Activated T-helper 1 cell treated with anti-CD3 and anti-CD28 coated beads, Interleukin-12 subunit alpha, Interleukin-12 subunit beta, Interleukin-2, Interleukin-4 antibody, amounts not matched to agents 30 ng/mL and 10 ng/mL and 1 ng/mL, durations not matched to agents 14 hours and 24 hours and 36 hours (primary cell): ENCODE data around the gene CD33. TPM values are rescaled to one million over a fixed set of nuclear protein-coding genes. Genes with fewer than 3 reads are reported as not detected.
"Not testable (repeated sequence)": the region's sequence is repeated elsewhere in the genome, so short reads cannot be mapped to it uniquely, and the experiment has no call there.

Source experiments
- DNase-seq: peaks from one replicate; pipeline ENCODE4 v3.0.0; 2021; ENCODE audit warnings: low spot score
- H3K27ac Mint-ChIP-seq: one replicate; pipeline ENCODE4 v1.8.0; 2021; ENCODE audit warnings: mild to moderate bottlenecking, mixed read lengths
- H3K27me3 Mint-ChIP-seq: one replicate; pipeline ENCODE4 v1.8.0; 2022; ENCODE audit warnings: mild to moderate bottlenecking, moderate library complexity, mixed read lengths; ENCODE audit not compliant: insufficient read depth
- H3K36me3 Mint-ChIP-seq: one replicate; pipeline ENCODE4 v1.8.0; 2021; ENCODE audit warnings: low read depth, mixed read lengths
- H3K4me1 Mint-ChIP-seq: one replicate; pipeline ENCODE4 v1.8.0; 2021; ENCODE audit warnings: low read depth, mixed read lengths
- H3K4me3 Mint-ChIP-seq: one replicate; pipeline ENCODE4 v1.8.0; 2021; ENCODE audit warnings: mild to moderate bottlenecking, moderate library complexity, mixed read lengths
- H3K9me3 Mint-ChIP-seq: one replicate; pipeline ENCODE4 v1.8.0; 2021; ENCODE audit warnings: mixed read lengths
- intact Hi-C: fragments of 100-400 bp; cut with micrococcal nuclease; formaldehyde crosslinking; loops from one replicate; pipeline ENCODE4 v1.15.1; 2024
- total RNA-seq: library from RNA; stranded (reverse); gene quantifications from 2 replicates; pipeline ENCODE4 v1.2.3, GENCODE V29; 2022

CD33 gene
- 6.3 and 6.8 TPM in 2 replicates for total RNA-seq

- H3K36me3 Mint-ChIP-seq, DNase-seq, intact Hi-C loops, H3K9me3 Mint-ChIP-seq: not testable (repeated sequence)
- H3K27me3 Mint-ChIP-seq = peaks cover 15% of the 10 kb centered on the region
- peaks cover 22% of the 10 kb centered on the region for H3K4me1 Mint-ChIP-seq
- peak within 1 kb of the TSS; percentile 19 for H3K27ac Mint-ChIP-seq
- peak within 1 kb of the TSS; percentile 65 for H3K4me3 Mint-ChIP-seq
Observed at GRCh38 chr19:51224898-51225393, at the start of gene CD33. Gene CD33 (plus strand): TSS chr19:51225080. CDS start chr19:51225119, 39 bp downstream.

- Mint-ChIP-seq H3K9me3 (no peaks in the 10 kb centered on the region), H3K27ac (no peak overlapping the region)
- intact Hi-C loops = no loop called here
Observed at GRCh38 chr19:51179256-51179655, 45.6 kb upstream of the CD33 start.

GRCh38 chr19:51181377-51181912, 43.4 kb upstream of the CD33 start:
- Mint-ChIP-seq H3K27me3 (no peaks in the 10 kb centered on the region), H3K27ac (no peak overlapping the region), H3K4me3 (no peak overlapping the region), H3K4me1 (no peaks in the 10 kb centered on the region), H3K36me3 (no peaks in the 10 kb centered on the region), H3K9me3 (no peaks in the 10 kb centered on the region)
- intact Hi-C loops = no loop called here
- DNase-seq = no peak

More at GRCh38 chr19:51179256-51179655, 45.6 kb upstream of the CD33 start:
- no peak overlapping the region for H3K4me3 Mint-ChIP-seq
- no peaks in the 10 kb centered on the region for H3K27me3 Mint-ChIP-seq
- H3K36me3 Mint-ChIP-seq = no peaks in the 10 kb centered on the region
- H3K4me1 Mint-ChIP-seq = no peaks in the 10 kb centered on the region
- no peak for DNase-seq

- intact Hi-C loops = no loop called here
- Mint-ChIP-seq H3K4me1 (no peaks in the 10 kb centered on the region), H3K27ac (no peak overlapping the region), H3K9me3 (no peaks in the 10 kb centered on the region), H3K4me3 (no peak overlapping the region), H3K27me3 (no peaks in the 10 kb centered on the region), H3K36me3 (no peaks in the 10 kb centered on the region)
- DNase-seq = no peak
Observed at GRCh38 chr19:51181913-51182419, 42.9 kb upstream of the CD33 start.

GRCh38 chr19:51183629-51184028, 41.3 kb upstream of the CD33 start:
- intact Hi-C loops = no loop called here
- Mint-ChIP-seq H3K4me1 (no peaks in the 10 kb centered on the region), H3K9me3 (no peaks in the 10 kb centered on the region), H3K27ac (no peak overlapping the region), H3K27me3 (no peaks in the 10 kb centered on the region), H3K4me3 (no peak overlapping the region), H3K36me3 (no peaks in the 10 kb centered on the region)
- no peak for DNase-seq

- no peaks in the 10 kb centered on the region for H3K9me3 Mint-ChIP-seq
Observed at GRCh38 chr19:51185069-51185867, 39.6 kb upstream of the CD33 start.

GRCh38 chr19:51185868-51186215, 39.0 kb upstream of the CD33 start:
- Mint-ChIP-seq H3K9me3 (no peaks in the 10 kb centered on the region), H3K36me3 (no peaks in the 10 kb centered on the region), H3K4me3 (no peak overlapping the region), H3K27ac (no peak overlapping the region), H3K27me3 (peaks cover 2% of the 10 kb centered on the region), H3K4me1 (no peaks in the 10 kb centered on the region)
- intact Hi-C loops = no loop called here
- DNase-seq = no peak

More at GRCh38 chr19:51185069-51185867, 39.6 kb upstream of the CD33 start:
- Mint-ChIP-seq H3K4me1 (no peaks in the 10 kb centered on the region), H3K27ac (no peak overlapping the region), H3K4me3 (no peak overlapping the region), H3K36me3 (no peaks in the 10 kb centered on the region), H3K27me3 (peaks cover 2% of the 10 kb centered on the region)
- DNase-seq = no peak
- intact Hi-C loops = no loop called here

- Mint-ChIP-seq H3K27me3 (peaks cover 2% of the 10 kb centered on the region), H3K36me3 (no peaks in the 10 kb centered on the region), H3K4me3 (no peak overlapping the region), H3K4me1 (no peaks in the 10 kb centered on the region), H3K9me3 (no peaks in the 10 kb centered on the region), H3K27ac (no peak overlapping the region)
- intact Hi-C loops = no loop called here
- no peak for DNase-seq
Observed at GRCh38 chr19:51186323-51186722, 38.6 kb upstream of the CD33 start.

- peaks cover 2% of the 10 kb centered on the region for H3K27me3 Mint-ChIP-seq
- no peak for DNase-seq
- H3K27ac Mint-ChIP-seq = no peak overlapping the region
- intact Hi-C loops = no loop called here
- H3K36me3 Mint-ChIP-seq = no peaks in the 10 kb centered on the region
- no peaks in the 10 kb centered on the region for H3K4me1 Mint-ChIP-seq
- H3K9me3 Mint-ChIP-seq = no peaks in the 10 kb centered on the region
- H3K4me3 Mint-ChIP-seq = no peak overlapping the region
Observed at GRCh38 chr19:51187395-51188226, 37.3 kb upstream of the CD33 start.

- Mint-ChIP-seq H3K27ac (no peak overlapping the region), H3K4me1 (no peaks in the 10 kb centered on the region), H3K4me3 (no peak overlapping the region), H3K36me3 (no peaks in the 10 kb centered on the region), H3K27me3 (peaks cover 2% of the 10 kb centered on the region), H3K9me3 (no peaks in the 10 kb centered on the region)
- no peak for DNase-seq
- intact Hi-C loops = no loop called here
Observed at GRCh38 chr19:51188227-51188559, 36.7 kb upstream of the CD33 start.

- Mint-ChIP-seq H3K36me3 (no peaks in the 10 kb centered on the region), H3K27me3 (peaks cover 2% of the 10 kb centered on the region), H3K9me3 (no peaks in the 10 kb centered on the region), H3K4me1 (peaks cover 5% of the 10 kb centered on the region), H3K4me3 (no peak overlapping the region), H3K27ac (no peak overlapping the region)
- DNase-seq = no peak
- intact Hi-C loops = no loop called here
Observed at GRCh38 chr19:51192689-51193088, 32.2 kb upstream of the CD33 start.

GRCh38 chr19:51194527-51195315, 30.2 kb upstream of the CD33 start:
- Mint-ChIP-seq H3K9me3 (no peaks in the 10 kb centered on the region), H3K4me1 (peaks cover 5% of the 10 kb centered on the region), H3K4me3 (no peak overlapping the region), H3K27me3 (peaks cover 2% of the 10 kb centered on the region), H3K27ac (no peak overlapping the region), H3K36me3 (no peaks in the 10 kb centered on the region)
- intact Hi-C loops = no loop called here
- DNase-seq = no peak
